WTC11 (cell line): ENCODE measurements around the gene SUDS3. TPM values are rescaled to one million over a fixed set of nuclear protein-coding genes. Genes with fewer than 3 reads are reported as not detected.

ENCODE experiments used
- ATAC-seq: fragments of 200-7000 bp; cut with Tn5 transposase; 2 replicates; pipeline ENCODE4 v1.10.0; 2021; ENCODE audit warnings: mild to moderate bottlenecking, moderate library complexity
- CTCF ChIA-PET: fragments of 300-600 bp; sonication (Branson Sonifier 250); formaldehyde crosslinking; loops from one replicate; lab custom pipeline; 2021; ENCODE audit warnings: antibody characterized with exemption; lab: Charles Lee
- POLR2A ChIA-PET: fragments of 350-600 bp; sonication (Branson Sonifier 250); formaldehyde crosslinking; loops from one replicate; lab custom pipeline; 2021; ENCODE audit warnings: antibody characterized with exemption; lab: Charles Lee
- DNase-seq: peaks from one replicate; pipeline ENCODE4 v3.0.0; 2021; ENCODE audit warnings: low spot score
- H3K27ac Mint-ChIP-seq: 2 replicates; pipeline ENCODE4 v1.8.0; 2021; ENCODE audit warnings: mixed read lengths
- H3K27me3 Mint-ChIP-seq: 2 replicates; pipeline ENCODE4 v1.8.0; 2021; ENCODE audit warnings: low read depth, mild to moderate bottlenecking, moderate library complexity, mixed read lengths
- H3K36me3 Mint-ChIP-seq: 2 replicates; pipeline ENCODE4 v1.8.0; 2021; ENCODE audit warnings: mixed read lengths
- H3K4me1 Mint-ChIP-seq: 2 replicates; pipeline ENCODE4 v1.8.0; 2022; ENCODE audit warnings: mixed read lengths
- H3K4me3 Mint-ChIP-seq: 2 replicates; pipeline ENCODE4 v1.8.0; 2021; ENCODE audit warnings: mild to moderate bottlenecking, moderate library complexity, mixed read lengths
- H3K9me3 Mint-ChIP-seq: 2 replicates; pipeline ENCODE4 v1.8.0; 2021; ENCODE audit warnings: mixed read lengths
- ATF1 ChIP-seq: sonication (generic); formaldehyde crosslinking; IDR thresholded peaks from 2 replicates; pipeline ENCODE4 v1.8.1; 2023; ENCODE audit warnings: mild to moderate bottlenecking, moderate library complexity, missing genetic modification reagents
- ATF2 ChIP-seq: sonication (generic); formaldehyde crosslinking; IDR thresholded peaks from 2 replicates; pipeline ENCODE4 v1.8.1; 2022; ENCODE audit warnings: low read depth, missing genetic modification reagents, borderline replicate concordance
- ATF3 ChIP-seq: sonication (generic); formaldehyde crosslinking; conservative IDR thresholded peaks from 2 replicates; pipeline ENCODE4 v1.8.1; 2022; ENCODE audit warnings: mild to moderate bottlenecking, missing genetic modification reagents
- CDX4 ChIP-seq: fragments of 250-450 bp; sonication (Bioruptor Pico); IDR thresholded peaks from 2 replicates; pipeline ENCODE4 v1.9.0; 2021; ENCODE audit warnings: moderate library complexity, mild to moderate bottlenecking, inconsistent platforms, borderline replicate concordance
- CREM ChIP-seq: sonication (generic); formaldehyde crosslinking; IDR thresholded peaks from 2 replicates; pipeline ENCODE4 v1.8.1; 2022; ENCODE audit warnings: mild to moderate bottlenecking, missing genetic modification reagents, moderate library complexity
- CTCF ChIP-seq: fragments of 200-600 bp; IDR thresholded peaks from 2 replicates; pipeline ENCODE4 v1.8.0; 2022; ENCODE audit warnings: antibody characterized with exemption
- E2F1 ChIP-seq: sonication (generic); formaldehyde crosslinking; IDR thresholded peaks from 2 replicates; pipeline ENCODE4 v1.8.0; 2022; ENCODE audit warnings: mild to moderate bottlenecking, missing genetic modification reagents
- ELF4 ChIP-seq: sonication (generic); formaldehyde crosslinking; IDR thresholded peaks from 2 replicates; pipeline ENCODE4 v1.8.1; 2022; ENCODE audit warnings: low read depth, mild to moderate bottlenecking, moderate library complexity, missing genetic modification reagents
- ETV6 ChIP-seq: sonication (generic); formaldehyde crosslinking; IDR thresholded peaks from 2 replicates; pipeline ENCODE4 v1.8.1; 2022; ENCODE audit warnings: mild to moderate bottlenecking, missing genetic modification reagents
- FOXK1 ChIP-seq: sonication (generic); formaldehyde crosslinking; IDR thresholded peaks from 2 replicates; pipeline ENCODE4 v1.8.0; 2022; ENCODE audit warnings: mild to moderate bottlenecking, moderate library complexity, missing genetic modification reagents
- GTF2I ChIP-seq: fragments of 250-450 bp; sonication (Bioruptor Pico); conservative IDR thresholded peaks from 2 replicates; pipeline ENCODE4 v1.4.0; 2021; ENCODE audit warnings: mild to moderate bottlenecking
- MAX ChIP-seq: sonication (generic); formaldehyde crosslinking; IDR thresholded peaks from 2 replicates; pipeline ENCODE4 v1.8.0; 2022; ENCODE audit warnings: mild to moderate bottlenecking, missing genetic modification reagents
- MXD4 ChIP-seq: fragments of 250-450 bp; sonication (Bioruptor Pico); IDR thresholded peaks from 2 replicates; pipeline ENCODE4 v1.8.0; 2021; ENCODE audit warnings: mild to moderate bottlenecking, moderate library complexity, borderline replicate concordance
- NFATC4 ChIP-seq: fragments of 250-450 bp; sonication (Bioruptor Pico); IDR thresholded peaks from 2 replicates; pipeline ENCODE4 v1.9.0; 2021; ENCODE audit warnings: mild to moderate bottlenecking
- PREB ChIP-seq: sonication (generic); formaldehyde crosslinking; IDR thresholded peaks from 2 replicates; pipeline ENCODE4 v1.8.1; 2022; ENCODE audit warnings: mild to moderate bottlenecking, missing genetic modification reagents, moderate library complexity, borderline replicate concordance
- RORB ChIP-seq: fragments of 250-450 bp; sonication (Bioruptor Pico); IDR thresholded peaks from 2 replicates; pipeline ENCODE4 v1.9.0; 2021; ENCODE audit warnings: mild to moderate bottlenecking
- SOX15 ChIP-seq: fragments of 250-450 bp; sonication (Bioruptor Pico); IDR thresholded peaks from 2 replicates; pipeline ENCODE4 v1.9.0; 2021; ENCODE audit warnings: mild to moderate bottlenecking
- SP1 ChIP-seq: sonication (generic); formaldehyde crosslinking; conservative IDR thresholded peaks from 2 replicates; pipeline ENCODE4 v1.8.1; 2022; ENCODE audit warnings: missing genetic modification reagents
- TCF7 ChIP-seq: sonication (generic); formaldehyde crosslinking; IDR thresholded peaks from 2 replicates; pipeline ENCODE4 v1.8.0; 2022; ENCODE audit warnings: mild to moderate bottlenecking, low read depth, missing genetic modification reagents, moderate library complexity
- TEAD4 ChIP-seq: sonication (generic); formaldehyde crosslinking; IDR thresholded peaks from 2 replicates; pipeline ENCODE4 v1.8.0; 2022; ENCODE audit warnings: mild to moderate bottlenecking, missing genetic modification reagents
- TP53 ChIP-seq: sonication (generic); formaldehyde crosslinking; IDR thresholded peaks from 2 replicates; pipeline ENCODE4 v1.8.1; 2023; ENCODE audit warnings: mild to moderate bottlenecking, missing genetic modification reagents
- ZMAT4 ChIP-seq: fragments of 250-450 bp; sonication (Bioruptor Pico); IDR thresholded peaks from 2 replicates; pipeline ENCODE4 v1.9.0; 2021; ENCODE audit warnings: mild to moderate bottlenecking
- ZNF121 ChIP-seq: sonication (generic); formaldehyde crosslinking; IDR thresholded peaks from 2 replicates; pipeline ENCODE4 v1.8.0; 2023; ENCODE audit warnings: missing genetic modification reagents
- ZNF416 ChIP-seq: fragments of 250-450 bp; sonication (Bioruptor Pico); IDR thresholded peaks from 2 replicates; pipeline ENCODE4 v1.9.0; 2021; ENCODE audit warnings: mild to moderate bottlenecking, inconsistent platforms
- ZNF423 ChIP-seq: fragments of 250-450 bp; sonication (Bioruptor Pico); IDR thresholded peaks from 2 replicates; pipeline ENCODE4 v2.1.2; 2022; ENCODE audit warnings: mild to moderate bottlenecking, moderate library complexity
- ZNF512 ChIP-seq: sonication (generic); formaldehyde crosslinking; IDR thresholded peaks from 2 replicates; pipeline ENCODE4 v1.8.1; 2022; ENCODE audit warnings: missing genetic modification reagents, borderline replicate concordance
- ZNF671 ChIP-seq: fragments of 250-450 bp; sonication (Bioruptor Pico); IDR thresholded peaks from 2 replicates; pipeline ENCODE4 v1.8.0; 2021; ENCODE audit warnings: mild to moderate bottlenecking
- total RNA-seq: library from RNA; stranded (reverse); gene quantifications from 3 replicates; pipeline ENCODE4 v1.2.3, GENCODE V29; 2021

SUDS3 gene
- total RNA-seq, 1 experiment from 2014 or later, result 63.9 TPM

- TF ChIP-seq ZMAT4 (CRISPR knock-in tag) (no peak), ZNF423 (CRISPR knock-in tag) (no peak), ZNF671 (no peak), ZNF121 (no peak), ZNF416 (CRISPR knock-in tag) (no peak), CREM (CRISPR knock-in tag) (no peak)
Measured at GRCh38 chr12:118347916-118348315, 28.4 kb upstream of the SUDS3 start (continued).

- DNase-seq, result no peak
Measured at GRCh38 chr12:118350908-118351559, 25.3 kb upstream of the SUDS3 start.

GRCh38 chr12:118353721-118354120 lies 22.6 kb upstream of the SUDS3 start:
- ChIA-PET CTCF (interaction anchor here (1.3 kb wide), 1 partner anchor 22 kb away, joined by 4 read pairs; the partner anchor contains the start of gene SUDS3), POLR2A (interaction anchor here (0.5 kb wide), 1 partner anchor 23 kb away, joined by 7 read pairs; no protein-coding TSS in a partner anchor)
- Mint-ChIP-seq H3K4me1 (peaks cover 4% of the 10 kb centered on the region), H3K4me3 (no peak overlapping the region), H3K36me3 (peaks cover 10% of the 10 kb centered on the region), H3K27ac (no peak overlapping the region), H3K27me3 (no peaks in the 10 kb centered on the region), H3K9me3 (peaks cover 18% of the 10 kb centered on the region)
- no peak for ATAC-seq
- DNase-seq, result no peak
- no peak for TF ChIP-seq FOXK1 (CRISPR knock-in tag)
- no peak for TF ChIP-seq SOX15 (CRISPR knock-in tag)
- TF ChIP-seq ATF3 (CRISPR knock-in tag), result no peak
- no peak for TF ChIP-seq CTCF
- TF ChIP-seq ZNF512, result no peak
- no peak for TF ChIP-seq ATF2 (CRISPR knock-in tag)

More at GRCh38 chr12:118350908-118351559, 25.3 kb upstream of the SUDS3 start:
- Mint-ChIP-seq H3K9me3 (peaks cover 18% of the 10 kb centered on the region), H3K36me3 (peaks cover 10% of the 10 kb centered on the region), H3K4me1 (peaks cover 3% of the 10 kb centered on the region; the same call in 1 of the 2 replicates), H3K4me3 (no peak overlapping the region), H3K27ac (no peak overlapping the region), H3K27me3 (no peaks in the 10 kb centered on the region)
- ChIA-PET CTCF (interaction anchor here (0.8 to 1.3 kb wide), 3 partner anchors 25 to 169 kb away, joined by 3 to 5 read pairs (median 3); partner anchors contain the start of gene SUDS3), POLR2A (interaction anchor here (0.7 kb wide), 1 partner anchor 58 kb away, joined by 7 read pairs; no protein-coding TSS in a partner anchor)
- no peak for ATAC-seq
- no peak for TF ChIP-seq TP53
- TF ChIP-seq ELF4, result no peak
- no peak for TF ChIP-seq GTF2I (CRISPR knock-in tag)
- TF ChIP-seq SP1 (CRISPR knock-in tag), result no peak
- TF ChIP-seq TEAD4, result no peak
- TF ChIP-seq PREB, result no peak
- TF ChIP-seq RORB (CRISPR knock-in tag), result no peak
- TF ChIP-seq E2F1 (CRISPR knock-in tag), result no peak
- no peak for TF ChIP-seq TCF7 (CRISPR knock-in tag)
- no peak for TF ChIP-seq FOXK1 (CRISPR knock-in tag)
- no peak for TF ChIP-seq ETV6 (CRISPR knock-in tag)
- no peak for TF ChIP-seq NFATC4 (CRISPR knock-in tag)
- TF ChIP-seq ATF1, result no peak
- no peak for TF ChIP-seq MXD4 (CRISPR knock-in tag)
- TF ChIP-seq SOX15 (CRISPR knock-in tag), result no peak
- no peak for TF ChIP-seq MAX
- no peak for TF ChIP-seq CDX4 (CRISPR knock-in tag)
